Subcutaneous abdominal adipose tissue (tissue), 5 donors: ENCODE results near the gene JUND.

Experiments
- H3K27ac ChIP-seq: one replicate; pipeline ENCODE4 v1.7.0; 2013; ENCODE audit warnings: low read depth, mild to moderate bottlenecking, inconsistent platforms, low read length, moderate library complexity
- H3K27me3 ChIP-seq, 5 donors: one replicate each; pipeline ENCODE4 v1.7.0; 2013; ENCODE audit warnings: low read length in 5 of 5, inconsistent platforms in 1 of 5; ENCODE audit not compliant: control insufficient read depth in 5 of 5, insufficient read depth in 4 of 5
- H3K36me3 ChIP-seq, 5 donors: one replicate each; pipeline ENCODE4 v1.7.0; 2013; ENCODE audit warnings: low read length in 5 of 5; ENCODE audit not compliant: control insufficient read depth in 5 of 5, insufficient read depth in 5 of 5
- H3K4me1 ChIP-seq, 5 donors: one replicate each; pipeline ENCODE4 v1.7.0; 2013; ENCODE audit warnings: low read length in 5 of 5, mild to moderate bottlenecking in 3 of 5, moderate library complexity in 1 of 5; ENCODE audit not compliant: control insufficient read depth in 5 of 5, insufficient read depth in 5 of 5
- H3K4me3 ChIP-seq, 5 donors: one replicate each; pipeline ENCODE4 v1.7.0; 2013; ENCODE audit warnings: low read length in 5 of 5, low read depth in 1 of 5
- H3K9ac ChIP-seq, 5 donors: one replicate each; pipeline ENCODE4 v1.7.0; 2013; ENCODE audit warnings: low read length in 5 of 5, mild to moderate bottlenecking in 4 of 5, moderate library complexity in 3 of 5
- H3K9me3 ChIP-seq, 5 donors: one replicate each; pipeline ENCODE4 v1.7.0; 2013; ENCODE audit warnings: low read length in 5 of 5; ENCODE audit not compliant: control insufficient read depth in 5 of 5
- donor health status: healthy.
- donor health status: healthy.
- donor health status: healthy.
- donor health status: healthy.
- donor health status: healthy.

JUND gene

DNA sequence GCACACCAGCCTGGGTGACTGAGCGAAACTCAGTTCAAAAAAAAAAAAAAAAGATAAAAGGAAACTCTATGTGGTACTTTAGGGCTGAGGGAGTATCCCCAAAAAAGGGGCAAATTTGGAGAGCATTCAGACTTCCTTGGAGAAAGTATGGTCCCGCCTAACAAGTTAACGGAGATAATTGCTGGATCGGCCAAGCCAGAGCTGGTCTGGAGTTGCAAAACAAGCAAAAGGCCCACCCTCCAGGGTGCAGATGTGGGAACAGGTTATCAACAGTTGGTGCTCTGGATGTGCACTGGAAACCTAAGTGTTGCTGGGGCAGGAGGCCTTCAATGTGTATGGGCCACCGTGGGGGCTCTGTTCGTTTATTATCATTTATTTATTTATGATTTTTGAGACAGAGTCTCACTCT, 10.0 kb downstream of the JUND start:
- H3K36me3 ChIP-seq, result peaks cover 3 to 26% (median 22%) of the 10 kb centered on the region in 5 donors
- H3K27me3 ChIP-seq, result no peaks in the 10 kb centered on the region
- no peak overlapping the region for H3K9ac ChIP-seq
- H3K4me3 ChIP-seq, result no peak overlapping the region
- no peak overlapping the region for H3K27ac ChIP-seq
- peaks cover 7 to 25% (median 20%) of the 10 kb centered on the region in 5 donors for H3K4me1 ChIP-seq
- no peaks in the 10 kb centered on the region for H3K9me3 ChIP-seq

- Histone ChIP-seq H3K36me3 (peaks cover 3 to 38% (median 33%) of the 10 kb centered on the region in 5 donors), H3K9ac (no peak overlapping the region), H3K4me1 (peaks cover 2 to 14% (median 11%) of the 10 kb centered on the region in 5 donors), H3K27me3 (no peaks in the 10 kb centered on the region), H3K9me3 (no peaks in the 10 kb centered on the region), H3K4me3 (no peak overlapping the region), H3K27ac (no peak overlapping the region)
These were observed 11.1 kb downstream of the JUND start for GRCh38 chr19:18270326-18270725.

GRCh38 chr19:18269070-18269723, 12.2 kb downstream of the JUND start:
- H3K27ac ChIP-seq, result no peak overlapping the region

DNA sequence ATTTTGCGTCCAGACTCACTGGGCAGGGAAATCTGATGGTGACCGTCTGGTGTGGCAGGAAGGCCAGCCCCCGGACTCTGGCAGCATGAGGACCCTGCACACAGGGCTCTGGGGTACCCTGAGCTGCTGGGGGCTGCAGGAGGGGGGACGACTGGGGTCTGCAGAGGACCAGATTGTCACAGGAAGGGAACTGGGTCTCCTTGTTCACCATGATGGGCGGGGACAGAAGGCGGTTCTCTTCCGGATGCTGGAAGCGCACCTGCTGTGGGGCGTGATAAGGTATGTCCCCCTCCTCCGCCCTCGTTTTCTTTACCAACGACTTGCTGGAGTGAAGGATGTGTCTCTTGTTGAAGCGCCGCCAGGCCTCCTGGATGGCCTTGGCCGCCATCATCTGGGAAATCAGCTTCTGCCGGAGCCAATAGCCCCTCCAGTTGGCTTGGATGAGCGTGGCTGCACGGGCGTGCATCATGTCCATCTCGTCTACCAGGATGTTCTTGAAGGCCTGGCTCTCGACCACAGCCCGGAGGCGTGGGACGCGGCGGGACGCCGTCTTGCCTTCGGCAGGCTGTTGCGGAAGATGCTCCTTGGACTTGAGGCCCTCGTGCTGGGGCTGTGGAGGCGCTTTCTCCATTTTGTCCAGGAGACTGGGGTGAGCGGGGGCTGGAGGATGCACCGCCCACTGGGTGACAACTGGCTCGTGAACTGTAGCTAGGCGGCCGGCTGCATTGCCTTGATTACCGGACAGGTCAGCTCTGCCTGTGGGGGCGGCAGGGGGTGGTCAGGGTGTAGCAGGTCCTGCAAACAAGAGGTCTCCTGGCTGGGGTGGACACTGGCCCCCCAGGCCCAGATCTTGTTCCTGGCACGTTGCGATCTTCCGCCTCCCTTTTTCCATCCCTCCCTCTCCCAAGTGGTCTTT, 14.4 kb downstream of the JUND start:
- H3K4me1 ChIP-seq, result no peaks in the 10 kb centered on the region
- H3K4me3 ChIP-seq, result no peak overlapping the region
- no peak overlapping the region for H3K9ac ChIP-seq
- H3K9me3 ChIP-seq, result no peaks in the 10 kb centered on the region
- H3K27ac ChIP-seq, result no peak overlapping the region
- H3K36me3 ChIP-seq, result peaks cover 3 to 65% (median 55%) of the 10 kb centered on the region in 5 donors
- H3K27me3 ChIP-seq, result no peaks in the 10 kb centered on the region

More at GRCh38 chr19:18269070-18269723, 12.2 kb downstream of the JUND start:
- peaks cover 3 to 49% (median 45%) of the 10 kb centered on the region in 5 donors for H3K36me3 ChIP-seq
- H3K9me3 ChIP-seq, result no peaks in the 10 kb centered on the region
- peaks cover 0 to 3% (median 0%) of the 10 kb centered on the region in 5 donors for H3K4me1 ChIP-seq
- H3K27me3 ChIP-seq, result no peaks in the 10 kb centered on the region
- H3K9ac ChIP-seq, result no peak overlapping the region
- no peak overlapping the region for H3K4me3 ChIP-seq

DNA sequence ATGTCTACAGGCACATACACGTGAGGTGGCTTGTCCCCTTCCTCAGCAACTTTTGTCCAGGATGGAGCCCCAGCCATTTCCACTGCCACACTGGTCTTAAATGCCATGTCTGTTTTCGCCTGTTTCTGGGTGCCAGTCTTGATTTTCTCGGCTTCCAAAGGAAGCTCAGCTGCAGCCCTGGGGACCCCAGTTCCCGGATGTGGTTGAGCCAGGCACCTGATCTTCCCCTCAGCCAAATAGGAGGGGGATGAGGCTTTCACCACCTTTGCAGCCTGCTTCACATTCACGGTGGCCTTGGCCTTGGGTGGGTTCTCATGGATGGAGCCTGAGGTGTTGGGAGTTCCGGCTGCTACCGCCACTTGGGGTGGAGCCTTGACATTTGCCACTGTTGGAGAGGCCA, 15.8 kb downstream of the JUND start:
- no peak overlapping the region for H3K9ac ChIP-seq
- H3K27me3 ChIP-seq, result no peaks in the 10 kb centered on the region
- H3K4me3 ChIP-seq, result no peak overlapping the region
- H3K36me3 ChIP-seq, result peaks cover 3 to 65% (median 55%) of the 10 kb centered on the region in 5 donors
- H3K27ac ChIP-seq, result no peak overlapping the region
- H3K4me1 ChIP-seq, result no peaks in the 10 kb centered on the region
- no peaks in the 10 kb centered on the region for H3K9me3 ChIP-seq

GRCh38 chr19:18264971-18265540, 16.4 kb downstream of the JUND start:
- no peak overlapping the region for H3K4me3 ChIP-seq
- H3K4me1 ChIP-seq, result no peaks in the 10 kb centered on the region
- no peak overlapping the region for H3K27ac ChIP-seq
- peaks cover 3 to 65% (median 55%) of the 10 kb centered on the region in 5 donors for H3K36me3 ChIP-seq
- no peaks in the 10 kb centered on the region for H3K9me3 ChIP-seq
- no peaks in the 10 kb centered on the region for H3K27me3 ChIP-seq
- no peak overlapping the region for H3K9ac ChIP-seq

DNA sequence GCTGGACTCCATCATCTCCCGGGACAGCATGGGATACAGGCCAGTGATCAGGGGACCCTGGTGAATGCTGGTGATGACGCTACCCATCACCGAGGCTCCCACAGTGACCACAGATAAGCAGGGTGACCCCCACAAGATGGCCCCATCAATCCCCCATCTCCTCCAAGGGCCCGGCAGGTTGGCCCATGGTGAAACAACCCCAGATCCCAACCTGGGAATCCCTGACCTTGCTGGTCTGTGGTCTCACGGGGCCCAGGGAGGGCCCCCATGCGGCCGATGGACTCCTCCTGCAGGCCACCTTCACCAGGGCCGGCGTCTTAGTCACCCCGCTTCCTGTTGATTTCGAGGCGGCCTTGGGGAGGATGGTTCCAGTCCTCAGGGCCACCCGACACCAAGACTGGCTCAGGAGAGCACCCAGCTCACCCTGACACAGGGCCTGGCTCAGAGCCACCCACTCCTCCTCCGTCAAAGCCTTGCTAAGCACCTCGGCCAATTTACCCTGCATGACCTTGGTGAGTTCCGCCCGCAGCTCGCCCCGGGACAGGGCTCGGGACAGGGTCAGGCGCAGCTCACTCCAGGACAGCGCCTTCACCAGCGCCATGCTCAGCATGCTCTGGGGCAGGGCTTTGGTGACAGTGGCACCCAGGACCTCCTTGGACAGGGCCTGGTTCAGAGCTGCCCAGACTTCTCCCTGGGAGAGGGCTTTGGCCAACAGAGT, 17.1 kb downstream of the JUND start:
- no peak overlapping the region for H3K9ac ChIP-seq
- no peak overlapping the region for H3K27ac ChIP-seq
- no peaks in the 10 kb centered on the region for H3K4me1 ChIP-seq
- H3K4me3 ChIP-seq, result no peak overlapping the region
- no peaks in the 10 kb centered on the region for H3K27me3 ChIP-seq
- H3K36me3 ChIP-seq, result peaks cover 3 to 65% (median 54%) of the 10 kb centered on the region in 5 donors
- no peaks in the 10 kb centered on the region for H3K9me3 ChIP-seq

GRCh38 chr19:18263324-18264136, 17.9 kb downstream of the JUND start:
- Histone ChIP-seq H3K9me3 (no peaks in the 10 kb centered on the region), H3K4me1 (no peaks in the 10 kb centered on the region), H3K27ac (no peak overlapping the region), H3K27me3 (no peaks in the 10 kb centered on the region), H3K4me3 (no peak overlapping the region), H3K9ac (no peak overlapping the region), H3K36me3 (peaks cover 3 to 60% (median 48%) of the 10 kb centered on the region in 5 donors)

DNA sequence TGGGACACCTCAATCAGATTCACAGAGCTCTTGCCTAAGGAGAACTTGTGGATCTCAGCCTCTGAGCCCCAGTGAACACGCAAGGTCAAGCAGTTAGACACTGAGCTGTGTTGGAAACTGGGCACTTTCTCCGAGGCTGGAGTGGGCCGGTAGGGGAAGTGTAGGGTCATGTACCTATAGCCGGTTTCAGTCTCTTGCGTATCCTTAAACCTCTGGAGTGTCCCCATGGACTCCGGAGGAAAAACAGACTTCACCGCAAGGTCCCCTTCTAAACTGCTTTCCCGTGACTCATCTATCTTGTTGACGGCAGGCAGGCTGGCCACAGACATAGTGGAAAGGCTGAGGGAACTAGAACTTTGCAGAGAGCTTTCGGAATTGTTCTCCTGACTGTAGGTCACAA, 18.5 kb downstream of the JUND start:
- H3K4me1 ChIP-seq, result no peaks in the 10 kb centered on the region
- no peaks in the 10 kb centered on the region for H3K9me3 ChIP-seq
- H3K27me3 ChIP-seq, result no peaks in the 10 kb centered on the region
- H3K9ac ChIP-seq, result no peak overlapping the region
- H3K27ac ChIP-seq, result no peak overlapping the region
- H3K36me3 ChIP-seq, result peaks cover 0 to 54% (median 45%) of the 10 kb centered on the region in 5 donors
- no peak overlapping the region for H3K4me3 ChIP-seq
